Measurements from ENCODE around the gene NPTXR. TPM values are rescaled to one million over a fixed set of nuclear protein-coding genes. Genes with fewer than 3 reads are reported as not detected.

Gene NPTXR
- total and polyA plus RNA-seq, 4 donors: 6.1 to 21.9 (median 13.9) TPM

DNA sequence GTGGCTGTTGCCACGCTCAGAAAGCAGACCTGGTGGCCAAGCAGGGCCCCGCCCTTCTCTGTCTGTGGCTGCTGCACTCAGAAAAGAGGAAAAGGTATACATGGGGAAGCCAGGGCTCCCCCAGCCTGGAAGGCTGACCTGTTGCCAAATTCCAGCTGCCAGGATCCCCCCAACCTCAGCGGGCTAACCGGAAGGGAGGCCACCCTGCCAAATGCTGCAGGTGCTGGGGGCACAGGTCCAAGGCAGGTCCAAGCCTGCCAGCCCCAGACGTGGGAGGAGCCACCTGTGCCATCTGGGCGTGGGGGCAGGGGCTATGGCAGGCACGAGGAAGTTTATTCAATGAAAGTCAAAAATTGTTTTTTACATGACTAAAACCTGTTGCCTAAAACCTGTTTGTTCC lies 2.6 kb downstream of the NPTXR start:
- H3K4me1 ChIP-seq (ENCODE audit: control insufficient read depth in 1 of 2, insufficient read depth in 2 of 2, low read length in 2 of 2): no peaks in the 10 kb centered on the region
- DNase-seq: no peak
- H3K27ac ChIP-seq (ENCODE audit: low read depth in 1 of 2, low read length in 2 of 2): no peak overlapping the region
- no peak overlapping the region for H3K4me3 ChIP-seq (ENCODE audit: low read length in 2 of 2)
- ATAC-seq (ENCODE audit: low FRiP score): no peak
- H3K36me3 ChIP-seq (ENCODE audit: control insufficient read depth in 1 of 2, insufficient read depth in 2 of 2, low read length in 1 of 2): no peaks in the 10 kb centered on the region
- no peaks in the 10 kb centered on the region for H3K9me3 ChIP-seq (ENCODE audit: control insufficient read depth, low read length)
- H3K27me3 ChIP-seq (ENCODE audit: control insufficient read depth in 1 of 2, insufficient read depth in 2 of 2, low read length in 1 of 2): no peaks in the 10 kb centered on the region
- intact Hi-C loops (cut with DNase I): loop anchor here (5.0 kb wide), 3 partner anchors 49 to 74 kb away; partner anchors contain the start of gene DNAL4 (in 1 of the 2)
- WGBS, 2 donors: 30 to 40% methylated on average over 7 of the region's 7 CpGs

DNA sequence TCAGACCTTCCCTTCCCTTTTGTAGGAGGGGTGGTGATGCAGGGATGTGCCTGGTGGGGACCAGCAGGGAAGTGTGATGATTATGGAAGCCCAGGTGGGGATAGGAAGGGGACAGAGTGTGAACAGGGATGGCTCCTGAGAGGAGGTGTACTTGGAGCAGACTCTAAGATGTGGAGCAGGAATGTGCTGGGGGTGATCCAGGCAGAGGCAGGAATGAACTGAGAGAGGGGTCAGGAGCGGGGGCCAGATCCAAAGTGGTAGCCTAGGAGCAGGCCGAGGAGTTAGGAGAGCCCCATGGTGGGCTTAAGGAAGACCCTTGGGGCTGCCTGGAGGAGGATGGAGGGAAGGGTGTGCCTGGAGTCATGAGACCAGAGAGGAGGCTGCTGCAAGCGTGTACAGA lies 3.7 kb downstream of the NPTXR start:
- Histone ChIP-seq H3K4me1 (ENCODE audit: control insufficient read depth in 1 of 2, insufficient read depth in 2 of 2, low read length in 2 of 2) (no peaks in the 10 kb centered on the region), H3K27ac (ENCODE audit: low read depth in 1 of 2, low read length in 2 of 2) (no peak overlapping the region), H3K27me3 (ENCODE audit: control insufficient read depth in 1 of 2, insufficient read depth in 2 of 2, low read length in 1 of 2) (no peaks in the 10 kb centered on the region), H3K4me3 (ENCODE audit: low read length in 2 of 2) (no peak overlapping the region), H3K9me3 (ENCODE audit: control insufficient read depth, low read length) (no peaks in the 10 kb centered on the region), H3K36me3 (ENCODE audit: control insufficient read depth in 1 of 2, insufficient read depth in 2 of 2, low read length in 1 of 2) (no peaks in the 10 kb centered on the region)
- ATAC-seq (ENCODE audit: low FRiP score) (no peak), DNase-seq (no peak)
- WGBS, 2 donors: 80 to 85% methylated on average over 3 of the region's 3 CpGs
- intact Hi-C loops (cut with DNase I): loop anchor here (5.0 kb wide), 3 partner anchors 48 to 73 kb away; partner anchors contain the start of gene DNAL4 (in 1 of the 2)

GRCh38 chr22:38839686-38840085 lies 4.1 kb downstream of the NPTXR start:
- Histone ChIP-seq H3K4me3 (ENCODE audit: low read length in 2 of 2) (no peak overlapping the region), H3K27ac (ENCODE audit: low read depth in 1 of 2, low read length in 2 of 2) (no peak overlapping the region), H3K4me1 (ENCODE audit: control insufficient read depth in 1 of 2, insufficient read depth in 2 of 2, low read length in 2 of 2) (no peaks in the 10 kb centered on the region), H3K9me3 (ENCODE audit: control insufficient read depth, low read length) (no peaks in the 10 kb centered on the region), H3K36me3 (ENCODE audit: control insufficient read depth in 1 of 2, insufficient read depth in 2 of 2, low read length in 1 of 2) (no peaks in the 10 kb centered on the region), H3K27me3 (ENCODE audit: control insufficient read depth in 1 of 2, insufficient read depth in 2 of 2, low read length in 1 of 2) (no peaks in the 10 kb centered on the region)
- intact Hi-C loops (cut with DNase I): loop anchor here (5.0 kb wide), 3 partner anchors 47 to 72 kb away; partner anchors contain the start of gene DNAL4 (in 1 of the 2)
- DNase-seq (no peak), ATAC-seq (ENCODE audit: low FRiP score) (no peak)
- WGBS, 2 donors: 93% methylated on average over 1 of the region's 1 CpG

DNA sequence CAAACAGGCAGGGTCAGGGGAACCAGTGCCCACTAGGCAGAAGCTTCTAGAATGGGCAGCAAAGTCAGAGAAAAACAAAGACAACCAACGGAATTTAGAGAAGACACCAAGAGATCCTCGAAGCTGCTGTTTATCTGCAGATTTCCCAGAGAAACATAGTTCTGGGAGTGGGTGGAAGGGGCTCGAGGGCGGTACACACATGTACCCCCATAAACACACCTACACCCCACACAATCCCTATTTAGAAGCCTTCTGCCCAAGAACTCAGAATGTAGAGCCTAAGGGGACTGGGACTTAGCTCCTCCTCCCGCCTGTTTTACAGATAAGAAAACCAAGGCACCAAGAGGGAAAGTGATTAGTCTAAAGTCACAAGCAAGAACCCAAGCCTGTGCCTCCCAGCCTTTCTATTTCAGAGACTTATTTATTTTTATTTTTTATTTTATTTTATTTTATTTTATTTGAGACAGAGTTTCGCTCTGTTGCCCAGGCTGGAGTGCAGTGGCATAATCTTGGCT lies 6.4 kb downstream of the NPTXR start:
- Histone ChIP-seq H3K27ac (ENCODE audit: low read depth in 1 of 2, low read length in 2 of 2) (no peak overlapping the region), H3K4me3 (ENCODE audit: low read length in 2 of 2) (no peak overlapping the region), H3K27me3 (ENCODE audit: control insufficient read depth in 1 of 2, insufficient read depth in 2 of 2, low read length in 1 of 2) (no peaks in the 10 kb centered on the region), H3K9me3 (ENCODE audit: control insufficient read depth, low read length) (no peaks in the 10 kb centered on the region), H3K36me3 (ENCODE audit: control insufficient read depth in 1 of 2, insufficient read depth in 2 of 2, low read length in 1 of 2) (no peaks in the 10 kb centered on the region), H3K4me1 (ENCODE audit: control insufficient read depth in 1 of 2, insufficient read depth in 2 of 2, low read length in 2 of 2) (no peaks in the 10 kb centered on the region)
- WGBS, 2 donors: 89 to 91% methylated on average over 6 of the region's 6 CpGs
- DNase-seq (no peak), ATAC-seq (ENCODE audit: low FRiP score) (no peak)
- intact Hi-C loops (cut with DNase I): no loop called here

GRCh38 chr22:38835888-38836301 lies 7.9 kb downstream of the NPTXR start:
- H3K9me3 ChIP-seq (ENCODE audit: control insufficient read depth, low read length): no peaks in the 10 kb centered on the region
- WGBS, 2 donors: 76 to 77% methylated on average over 19 of the region's 19 CpGs
- H3K4me3 ChIP-seq (ENCODE audit: low read length in 2 of 2): no peak overlapping the region
- H3K36me3 ChIP-seq (ENCODE audit: control insufficient read depth in 1 of 2, insufficient read depth in 2 of 2, low read length in 1 of 2): no peaks in the 10 kb centered on the region
- H3K27ac ChIP-seq (ENCODE audit: low read depth in 1 of 2, low read length in 2 of 2): no peak overlapping the region
- intact Hi-C loops (cut with DNase I): no loop called here
- DNase-seq (no peak), ATAC-seq (ENCODE audit: low FRiP score) (no peak)
- H3K27me3 ChIP-seq (ENCODE audit: control insufficient read depth in 1 of 2, insufficient read depth in 2 of 2, low read length in 1 of 2): no peaks in the 10 kb centered on the region
- no peaks in the 10 kb centered on the region for H3K4me1 ChIP-seq (ENCODE audit: control insufficient read depth in 1 of 2, insufficient read depth in 2 of 2, low read length in 2 of 2)

DNA sequence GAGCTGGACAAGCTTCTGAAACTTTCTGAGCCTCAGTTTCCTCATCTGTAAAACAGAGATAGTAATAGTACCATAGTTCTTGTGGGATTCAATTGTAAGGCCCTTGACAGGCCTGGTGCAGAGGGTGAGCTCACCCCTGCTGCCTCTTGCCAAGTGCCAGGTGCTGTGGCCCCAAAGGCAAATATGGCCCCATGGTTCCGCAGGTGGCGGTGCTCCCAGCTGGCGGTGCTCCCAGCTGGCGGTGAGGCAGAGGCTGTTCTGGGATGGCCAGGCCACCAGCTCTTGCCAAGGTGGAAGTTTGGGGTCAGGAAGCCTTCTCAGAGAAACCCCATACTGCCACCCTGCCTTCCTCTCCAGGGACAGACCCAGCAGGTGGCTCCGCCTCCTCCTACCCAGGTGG lies 8.8 kb downstream of the NPTXR start:
- Histone ChIP-seq H3K27me3 (ENCODE audit: control insufficient read depth in 1 of 2, insufficient read depth in 2 of 2, low read length in 1 of 2) (no peaks in the 10 kb centered on the region), H3K4me3 (ENCODE audit: low read length in 2 of 2) (no peak overlapping the region), H3K9me3 (ENCODE audit: control insufficient read depth, low read length) (no peaks in the 10 kb centered on the region), H3K4me1 (ENCODE audit: control insufficient read depth in 1 of 2, insufficient read depth in 2 of 2, low read length in 2 of 2) (no peaks in the 10 kb centered on the region), H3K36me3 (ENCODE audit: control insufficient read depth in 1 of 2, insufficient read depth in 2 of 2, low read length in 1 of 2) (no peaks in the 10 kb centered on the region), H3K27ac (ENCODE audit: low read depth in 1 of 2, low read length in 2 of 2) (no peak overlapping the region)
- DNase-seq: peak in 1 of 2 donors; percentile 27
- WGBS, 2 donors: 91 to 95% methylated on average over 5 of the region's 5 CpGs
- ATAC-seq (ENCODE audit: low FRiP score): no peak
- intact Hi-C loops (cut with DNase I): no loop called here

GRCh38 chr22:38834215-38834953 lies 9.4 kb downstream of the NPTXR start:
- no peak overlapping the region for H3K4me3 ChIP-seq (ENCODE audit: low read length in 2 of 2)
- intact Hi-C loops (cut with DNase I): no loop called here
- no peaks in the 10 kb centered on the region for H3K27me3 ChIP-seq (ENCODE audit: control insufficient read depth in 1 of 2, insufficient read depth in 2 of 2, low read length in 1 of 2)
- H3K4me1 ChIP-seq (ENCODE audit: control insufficient read depth in 1 of 2, insufficient read depth in 2 of 2, low read length in 2 of 2): no peaks in the 10 kb centered on the region
- H3K27ac ChIP-seq (ENCODE audit: low read depth in 1 of 2, low read length in 2 of 2): no peak overlapping the region
- ATAC-seq (ENCODE audit: low FRiP score) (no peak), DNase-seq (peak; percentile 12 to 27)
- no peaks in the 10 kb centered on the region for H3K36me3 ChIP-seq (ENCODE audit: control insufficient read depth in 1 of 2, insufficient read depth in 2 of 2, low read length in 1 of 2)
- WGBS, 2 donors: 87 to 94% methylated on average over 13 of the region's 13 CpGs
- no peaks in the 10 kb centered on the region for H3K9me3 ChIP-seq (ENCODE audit: control insufficient read depth, low read length)

GRCh38 chr22:38833061-38833460 lies 10.8 kb downstream of the NPTXR start:
- 81 to 87% methylated on average over 3 of the region's 3 CpGs for WGBS, 2 donors

More at GRCh38 chr22:38833061-38833460, 10.8 kb downstream of the NPTXR start:
- Histone ChIP-seq H3K4me1 (ENCODE audit: control insufficient read depth in 1 of 2, insufficient read depth in 2 of 2, low read length in 2 of 2) (no peaks in the 10 kb centered on the region), H3K27me3 (ENCODE audit: control insufficient read depth in 1 of 2, insufficient read depth in 2 of 2, low read length in 1 of 2) (no peaks in the 10 kb centered on the region), H3K9me3 (ENCODE audit: control insufficient read depth, low read length) (no peaks in the 10 kb centered on the region), H3K4me3 (ENCODE audit: low read length in 2 of 2) (no peak overlapping the region), H3K36me3 (ENCODE audit: control insufficient read depth in 1 of 2, insufficient read depth in 2 of 2, low read length in 1 of 2) (no peaks in the 10 kb centered on the region), H3K27ac (ENCODE audit: low read depth in 1 of 2, low read length in 2 of 2) (no peak overlapping the region)
- intact Hi-C loops (cut with DNase I): no loop called here
- peak in 1 of 2 donors; percentile 22 for DNase-seq
- no peak for ATAC-seq (ENCODE audit: low FRiP score)
